Stimulated activated CD4-positive, alpha-beta T cell treated with anti-CD3 and anti-CD28 coated beads, Interleukin-4, amount 100 ng/mL, for 48 hours (primary cell): Measurements from ENCODE around the gene GRIK1.

Experiments used
- DNase-seq, 2 donors: peaks; one replicate each; pipeline ENCODE4 v3.0.0-alpha.2; 2020; ENCODE audit warnings: low read depth in 2 of 2

Gene GRIK1

GRCh38 chr21:29827647-29828046 lies 112.1 kb downstream of the GRIK1 start:
- DNase-seq = no peak

GRCh38 chr21:29827236-29827635 lies 112.6 kb downstream of the GRIK1 start:
- no peak for DNase-seq

GRCh38 chr21:29826386-29826785 lies 113.4 kb downstream of the GRIK1 start:
- DNase-seq = no peak

DNA sequence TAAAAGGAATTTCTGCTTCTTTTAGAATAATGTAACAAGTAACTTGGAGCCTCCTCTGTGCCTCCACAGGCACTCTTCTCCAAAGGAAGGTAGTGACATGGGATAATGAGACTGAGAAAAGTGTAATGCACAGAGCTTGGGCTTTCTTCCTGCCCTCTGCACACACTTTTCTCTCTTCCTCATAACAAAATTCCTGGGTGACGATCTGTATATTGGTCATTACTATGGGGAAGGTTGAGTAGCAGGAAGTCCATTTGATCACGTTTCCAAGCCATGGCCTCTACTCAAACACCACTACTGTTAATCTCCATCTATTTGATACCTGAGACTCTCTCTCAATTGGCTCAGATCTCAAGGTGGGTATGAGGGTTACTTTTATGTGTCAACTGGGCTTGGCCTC lies 113.9 kb downstream of the GRIK1 start:
- no peak for DNase-seq

- DNase-seq = no peak
Observed at GRCh38 chr21:29825345-29825744, 114.5 kb downstream of the GRIK1 start.

GRCh38 chr21:29822064-29822463 lies 117.7 kb downstream of the GRIK1 start:
- no peak for DNase-seq

GRCh38 chr21:29821230-29821629 lies 118.6 kb downstream of the GRIK1 start:
- DNase-seq = no peak

DNA sequence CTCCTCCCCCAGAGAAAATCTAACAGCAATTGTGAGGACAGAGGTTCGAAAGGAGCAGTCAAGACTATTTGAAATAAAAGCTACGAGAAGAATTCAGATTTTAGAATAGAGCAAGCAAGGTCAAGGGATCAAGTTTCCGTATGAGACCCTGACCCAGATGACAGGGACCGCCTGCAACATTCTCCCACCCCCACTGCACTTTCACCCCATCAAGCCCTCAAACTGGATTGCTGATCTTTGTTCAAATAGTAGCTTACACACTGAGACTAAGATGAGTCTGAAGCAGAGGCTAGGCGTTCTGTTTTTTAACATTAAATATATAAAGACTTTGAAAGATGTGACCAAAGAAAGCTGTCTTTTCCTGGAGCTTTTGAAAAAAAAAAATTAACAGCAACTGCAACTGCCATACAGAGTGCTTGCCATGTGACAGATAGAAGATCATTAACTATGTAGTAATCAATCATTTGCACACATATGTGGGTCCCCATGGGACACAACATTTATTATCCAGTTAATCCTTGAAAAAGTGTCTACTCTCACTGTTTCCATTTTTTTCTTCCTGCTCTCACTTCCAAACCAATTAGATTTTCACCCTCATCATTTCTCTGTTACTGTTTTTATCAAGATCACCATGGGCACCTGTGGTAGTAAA lies 120.0 kb downstream of the GRIK1 start:
- DNase-seq = no peak

DNA sequence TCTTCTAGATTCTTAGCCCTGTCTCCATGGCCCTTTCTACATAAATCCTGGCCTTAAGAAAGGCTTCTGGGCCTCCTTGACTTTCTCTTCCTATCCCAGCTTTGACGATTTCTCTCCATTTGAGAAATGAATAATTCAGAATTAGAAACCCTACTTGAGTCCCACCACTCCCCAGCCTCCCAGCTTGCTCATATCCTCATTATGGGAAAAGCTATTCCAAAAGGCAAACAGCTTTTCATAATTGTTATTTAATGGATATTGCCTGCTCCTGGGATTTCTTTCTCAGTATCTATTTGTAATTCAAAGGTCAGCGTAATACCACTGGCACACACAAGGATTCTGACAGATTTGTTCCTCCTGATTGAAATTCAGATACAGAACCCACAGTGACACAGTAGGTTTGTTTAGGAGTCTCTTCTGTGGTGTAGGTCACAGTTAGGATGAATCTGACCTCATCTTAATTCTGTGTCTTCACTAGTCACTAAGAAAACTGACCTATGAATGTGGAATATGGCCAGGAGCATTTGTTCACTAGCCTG lies 121.3 kb downstream of the GRIK1 start:
- no peak for DNase-seq

- no peak for DNase-seq
Observed at GRCh38 chr21:29817450-29817849, 122.3 kb downstream of the GRIK1 start.

- DNase-seq = no peak
Observed at GRCh38 chr21:29812947-29813346, 126.8 kb downstream of the GRIK1 start.

DNA sequence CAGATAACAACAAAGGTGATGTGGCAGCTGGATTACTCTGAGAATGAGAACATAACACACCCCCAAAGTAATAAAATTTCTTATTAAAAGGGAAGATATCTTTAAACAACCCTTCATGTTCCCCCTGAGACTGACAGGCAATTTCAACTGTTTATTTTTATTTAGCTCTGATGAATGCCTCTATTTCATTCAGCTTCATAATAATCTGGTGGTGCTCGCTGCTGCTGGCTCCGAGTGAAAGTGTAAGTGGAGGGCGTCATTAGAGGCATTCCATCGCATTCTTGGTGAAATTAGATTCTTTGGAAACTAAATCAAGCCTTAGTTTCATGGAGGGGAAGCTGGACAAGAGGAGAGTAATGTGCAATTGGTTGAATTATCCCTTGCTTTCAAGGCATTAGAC lies 128.9 kb downstream of the GRIK1 start:
- no peak for DNase-seq

DNA sequence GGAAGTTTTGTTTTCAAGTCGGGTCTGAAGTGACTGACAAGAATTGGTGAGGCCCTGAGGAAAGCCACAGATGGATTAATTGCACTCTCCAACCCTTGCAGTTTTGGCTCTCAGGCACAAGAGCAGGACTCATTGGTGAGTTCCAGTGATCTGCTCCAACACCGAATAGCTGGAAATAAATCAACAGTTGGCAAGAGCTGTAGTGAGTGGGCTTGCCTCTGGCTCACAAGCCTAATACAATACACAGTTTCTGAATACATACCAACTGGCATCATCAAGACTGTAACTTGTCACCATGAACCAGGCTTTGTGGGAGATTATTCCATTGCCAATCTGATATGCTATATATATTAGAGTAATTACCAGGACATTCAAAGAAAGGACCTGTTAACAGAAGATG lies 131.6 kb downstream of the GRIK1 start:
- no peak for DNase-seq

GRCh38 chr21:29805105-29805504 lies 134.7 kb downstream of the GRIK1 start:
- no peak for DNase-seq

- no peak for DNase-seq
Observed at GRCh38 chr21:29803191-29803590, 136.6 kb downstream of the GRIK1 start.

- DNase-seq = no peak
Observed at GRCh38 chr21:29801122-29801521, 138.7 kb downstream of the GRIK1 start.

DNA sequence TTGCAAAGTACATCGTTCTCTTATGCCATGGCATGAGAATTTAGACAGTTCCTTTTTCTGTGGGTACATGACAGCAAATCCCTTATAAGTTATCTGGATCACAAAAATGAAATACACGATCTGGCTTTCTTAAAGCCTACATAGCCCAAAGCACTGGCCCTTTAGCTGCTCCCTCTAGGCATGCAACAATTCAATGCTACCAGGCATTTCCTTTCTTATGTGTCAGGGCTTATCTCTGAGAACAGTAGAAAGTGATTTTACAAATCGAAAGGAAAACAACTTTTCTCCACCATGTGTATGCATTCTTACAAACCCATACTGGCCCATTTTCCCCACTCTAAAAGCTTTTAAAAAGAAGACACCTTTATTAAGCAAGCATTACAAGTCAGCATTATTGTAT lies 139.7 kb downstream of the GRIK1 start:
- DNase-seq = no peak

- DNase-seq = no peak
Observed at GRCh38 chr21:29798840-29799239, 141.0 kb downstream of the GRIK1 start.

DNA sequence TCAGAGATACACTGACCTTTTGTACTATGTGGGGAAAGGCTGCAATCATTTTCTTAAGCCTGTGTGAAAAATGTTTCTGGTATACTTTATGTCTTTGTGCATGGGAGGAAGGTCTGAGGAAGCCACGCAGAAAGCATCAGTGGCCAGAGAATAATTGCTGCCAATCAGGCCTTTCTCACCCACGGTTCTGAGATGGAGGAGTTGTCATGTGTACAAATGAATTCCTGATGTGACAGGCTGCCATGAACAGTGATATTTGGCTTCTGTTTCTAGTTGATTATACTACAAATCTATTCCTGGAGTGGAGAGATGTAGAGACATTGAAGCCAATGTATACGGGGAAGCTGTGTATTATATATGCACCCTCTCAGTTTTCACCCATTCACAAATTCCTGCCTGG lies 142.6 kb downstream of the GRIK1 start:
- no peak for DNase-seq

DNA sequence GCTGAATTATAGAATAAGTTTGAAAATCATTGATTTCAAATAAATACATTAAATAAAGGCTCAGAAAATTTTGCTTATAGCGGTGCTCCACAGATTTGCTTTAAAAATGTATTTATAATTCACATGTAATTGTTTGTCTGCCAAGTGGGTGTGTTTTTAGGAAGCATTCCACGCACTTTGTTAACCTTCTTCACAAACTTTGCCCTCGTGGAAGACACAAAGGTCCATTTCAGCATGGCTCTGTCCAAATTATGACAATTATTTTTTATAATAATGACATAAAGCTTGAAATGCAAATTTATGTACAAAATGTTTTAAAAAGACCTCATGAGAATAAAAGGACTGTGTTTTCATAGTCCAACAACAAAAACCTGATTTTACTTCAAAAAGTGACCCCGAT lies 146.1 kb downstream of the GRIK1 start:
- DNase-seq = no peak

DNA sequence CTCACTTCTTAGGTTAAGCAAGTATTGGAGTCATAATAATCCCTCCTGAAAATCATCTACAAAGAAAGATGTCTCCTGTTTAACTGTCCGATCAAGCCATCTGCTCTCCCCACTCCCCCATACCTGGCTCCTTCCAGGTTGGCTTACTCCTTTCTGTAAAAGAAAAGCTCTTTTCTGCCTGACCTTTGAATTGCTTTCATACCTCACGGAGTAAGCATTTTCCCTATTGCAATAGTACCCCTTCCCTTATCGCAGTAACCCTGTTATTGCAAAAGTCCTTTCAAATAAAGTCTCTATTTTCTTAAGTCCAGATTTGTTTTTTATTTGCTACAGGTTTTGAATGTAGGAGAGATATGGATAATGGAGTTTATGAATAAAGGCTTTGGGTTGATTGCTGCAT lies 150.4 kb downstream of the GRIK1 start:
- DNase-seq = no peak

DNA sequence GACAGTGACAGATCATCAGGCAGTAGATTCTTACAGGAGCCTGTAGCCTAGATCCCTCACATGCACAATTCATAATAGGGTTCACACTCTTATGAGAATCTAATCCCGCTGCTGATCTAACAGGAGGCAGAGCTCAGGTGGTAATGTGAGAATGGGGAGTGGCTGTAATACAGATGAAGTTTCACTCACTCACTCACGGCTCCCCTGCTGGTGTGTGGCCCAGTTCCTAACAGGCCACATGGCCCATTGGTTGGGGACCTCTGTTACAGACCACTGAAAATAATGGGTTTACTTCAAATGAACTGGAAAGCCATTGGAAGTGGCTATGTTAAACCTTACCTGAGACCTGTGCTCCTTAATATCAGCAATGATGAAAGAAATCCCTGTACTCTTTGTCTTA lies 151.0 kb downstream of the GRIK1 start:
- no peak for DNase-seq

GRCh38 chr21:29787361-29787909 lies 152.4 kb downstream of the GRIK1 start:
- DNase-seq = no peak
